HG02588 (cell line): ENCODE results near the gene SORL1-AS1.

Experiments
- ATAC-seq: cut with Tn5 transposase; IDR thresholded peaks from one replicate; pipeline ENCODE4 v1.9.1; 2021; ENCODE audit warnings: mild to moderate bottlenecking, moderate library complexity; ENCODE audit not compliant: unreplicated experiment

The SORL1-AS1 gene

DNA sequence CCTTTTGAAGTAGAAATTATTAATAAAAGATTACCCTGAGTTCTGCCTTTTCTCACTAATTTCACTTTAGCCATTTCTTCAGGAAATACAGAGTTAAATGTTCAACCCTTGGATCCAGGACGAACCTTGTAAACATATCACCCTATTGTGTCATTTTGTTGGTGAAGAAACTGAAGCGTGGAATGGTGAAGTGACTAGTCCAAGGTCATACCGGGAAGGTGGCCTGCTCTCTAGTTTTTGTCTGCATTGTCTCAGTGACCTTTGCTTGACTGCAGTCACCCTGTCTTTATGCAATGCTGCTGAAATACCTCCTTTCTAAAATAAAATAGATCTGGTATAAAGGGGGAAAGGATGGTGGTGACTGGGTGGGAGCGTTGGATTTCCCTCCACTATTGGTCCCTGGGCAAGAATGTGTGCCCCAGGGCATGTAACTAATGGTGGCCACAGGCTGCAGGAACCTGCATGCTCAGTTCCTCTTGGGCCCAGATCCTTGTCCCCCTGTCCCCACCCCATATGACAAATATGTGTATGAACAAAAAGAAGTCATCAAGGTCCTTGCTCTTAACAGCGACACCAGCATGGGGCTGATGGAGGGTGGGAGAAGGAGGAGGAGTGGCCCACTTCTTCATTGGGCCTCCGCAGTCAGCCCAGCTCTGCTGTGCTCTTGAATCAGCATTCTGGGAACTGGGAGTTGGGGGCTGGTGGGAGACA is 977 bp upstream of the SORL1-AS1 start:
- ATAC-seq, result no peak

DNA sequence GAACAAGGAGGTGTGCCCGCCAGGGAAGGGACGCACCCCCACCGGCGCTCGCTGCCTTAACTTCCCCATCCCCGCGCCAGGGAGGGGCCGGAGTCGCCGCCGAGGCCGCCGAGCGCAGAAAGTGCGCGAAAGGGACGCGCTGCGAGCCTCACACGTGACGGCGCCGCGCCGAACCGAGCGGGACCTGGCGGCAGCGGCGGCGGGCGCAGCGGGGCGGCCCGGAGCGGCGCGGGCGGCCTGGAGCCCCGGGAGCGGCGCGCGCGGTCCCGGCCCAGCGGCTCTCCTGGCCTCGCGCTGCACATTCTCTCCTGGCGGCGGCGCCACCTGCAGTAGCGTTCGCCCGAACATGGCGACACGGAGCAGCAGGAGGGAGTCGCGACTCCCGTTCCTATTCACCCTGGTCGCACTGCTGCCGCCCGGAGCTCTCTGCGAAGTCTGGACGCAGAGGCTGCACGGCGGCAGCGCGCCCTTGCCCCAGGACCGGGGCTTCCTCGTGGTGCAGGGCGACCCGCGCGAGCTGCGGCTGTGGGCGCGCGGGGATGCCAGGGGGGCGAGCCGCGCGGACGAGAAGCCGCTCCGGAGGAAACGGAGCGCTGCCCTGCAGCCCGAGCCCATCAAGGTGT is 670 bp downstream of the SORL1-AS1 start, which contains the start of gene SORL1:
TSS of gene SORL1 (plus strand) at position 329 of the 623 bp plus-strand sequence. CDS start at position 347, 18 bp downstream.
- ATAC-seq, result peak; percentile 58

DNA sequence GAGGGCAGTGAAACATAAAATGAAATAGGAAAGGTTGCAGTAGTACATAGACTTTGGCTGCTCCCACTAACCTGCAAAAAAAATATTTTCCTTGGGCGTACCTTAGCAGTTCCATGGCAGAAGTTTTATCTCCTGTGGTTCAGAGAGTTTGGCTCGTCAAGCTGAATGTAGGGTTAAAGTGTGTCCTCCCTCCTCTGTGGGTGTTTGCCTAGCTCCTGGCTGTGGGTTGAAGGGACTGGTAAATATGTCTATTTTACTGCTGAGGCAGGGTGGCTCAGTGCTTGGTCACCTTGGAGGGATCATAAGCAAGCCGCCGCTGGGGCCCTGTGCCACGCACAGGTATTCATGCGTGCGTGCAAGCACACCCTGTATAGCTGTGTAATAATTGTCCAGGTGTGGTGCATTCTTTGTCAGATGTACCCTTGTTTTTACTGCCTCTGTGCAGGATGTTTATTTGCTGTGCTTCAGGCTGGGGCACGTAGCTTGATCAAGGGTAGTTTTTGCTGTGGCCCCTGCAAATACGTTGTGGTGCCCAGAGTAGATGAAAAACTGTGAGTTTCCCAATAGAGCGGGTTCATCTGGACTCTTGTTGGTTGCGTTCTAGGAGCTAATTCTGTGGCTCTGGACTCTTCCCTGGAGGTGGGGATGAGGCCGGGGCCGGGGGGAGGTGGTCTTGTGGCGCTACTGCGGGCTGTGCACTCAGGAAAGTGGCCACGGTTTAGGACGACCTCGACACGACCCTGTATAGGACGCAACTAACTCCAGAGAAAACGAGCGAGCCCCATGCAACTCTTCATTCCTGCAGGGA is 1.4 kb downstream of the SORL1-AS1 start:
- peak; percentile 5 for ATAC-seq

DNA sequence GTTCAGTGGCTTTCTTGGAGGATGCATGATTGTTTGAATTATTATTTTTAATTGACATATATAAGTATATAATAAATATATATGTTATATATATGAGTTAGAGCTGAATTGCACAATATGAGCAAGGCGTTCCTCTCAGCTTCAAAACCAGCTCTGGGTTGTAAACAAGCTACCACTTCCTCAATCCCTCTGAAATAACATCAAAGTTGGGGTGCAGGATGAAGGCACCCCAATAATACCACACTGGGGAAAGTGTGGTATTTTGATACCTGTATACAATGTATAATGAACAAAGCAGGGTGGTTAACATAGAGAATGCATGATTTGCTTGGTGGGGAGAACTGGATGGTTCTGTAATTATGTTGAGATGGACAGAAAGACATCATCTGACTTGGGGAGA is 2.4 kb downstream of the SORL1-AS1 start:
- no peak for ATAC-seq

DNA sequence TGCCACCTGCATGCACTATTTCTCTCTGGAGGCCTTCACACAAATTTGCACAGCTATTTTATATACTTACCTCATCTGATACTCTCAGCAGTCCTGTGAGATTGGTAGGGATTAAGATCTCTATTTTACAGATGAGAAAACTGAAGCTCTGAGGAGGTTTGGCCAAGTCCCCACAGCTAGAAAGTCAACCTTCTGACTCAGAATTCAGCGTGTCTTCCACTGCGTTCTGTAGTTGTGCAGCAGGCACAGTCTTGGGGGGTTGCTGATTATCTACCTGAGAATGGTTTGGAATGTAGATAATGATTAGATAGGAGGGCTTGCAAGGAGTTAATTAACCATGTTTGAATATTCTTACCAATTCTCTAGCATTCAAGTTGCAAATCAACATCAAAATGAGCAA is 3.1 kb downstream of the SORL1-AS1 start:
- no peak for ATAC-seq

DNA sequence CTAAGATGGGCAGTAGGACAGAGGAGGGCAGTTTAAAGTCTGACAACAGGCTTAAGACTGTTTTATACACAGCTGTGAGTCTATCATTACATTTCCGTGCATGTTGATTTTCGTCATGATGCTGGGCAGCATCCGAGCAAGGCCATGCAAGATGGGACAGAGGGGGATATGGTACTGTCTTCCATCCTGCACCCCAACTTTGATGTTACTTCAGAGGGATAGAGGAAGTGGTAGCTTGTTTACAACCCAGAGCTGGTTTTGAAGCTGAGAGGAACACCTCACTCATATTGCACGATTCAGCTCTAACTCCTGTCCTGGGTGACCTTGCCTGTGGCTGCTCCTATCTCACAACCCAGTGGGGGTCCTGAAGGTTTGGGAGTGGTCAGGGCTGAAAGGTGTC is 3.6 kb downstream of the SORL1-AS1 start:
- no peak for ATAC-seq

DNA sequence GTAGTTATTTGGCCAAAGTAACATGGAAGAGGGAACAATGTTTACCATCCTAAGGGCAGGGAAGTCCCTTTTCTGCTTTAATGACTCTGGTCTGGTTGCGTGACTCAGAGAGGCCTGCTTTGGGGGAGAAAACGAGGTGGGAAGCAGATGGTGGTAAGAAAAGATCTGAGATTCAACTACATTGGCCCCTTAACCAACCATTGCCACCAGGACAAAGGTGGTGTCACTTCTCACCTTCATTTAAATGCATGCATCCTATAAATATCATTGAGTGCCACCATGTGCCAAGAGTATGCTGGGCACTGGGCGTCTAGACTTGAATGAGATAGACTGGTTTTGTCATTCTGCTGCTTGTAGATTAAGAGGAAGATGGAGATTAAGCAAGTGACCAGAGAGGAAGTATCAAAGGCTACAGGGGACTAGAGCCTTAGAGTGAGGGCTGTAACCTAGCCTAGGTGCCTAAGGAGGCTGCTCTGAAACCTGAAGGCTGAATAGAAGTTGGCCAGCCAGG is 4.3 kb downstream of the SORL1-AS1 start:
- ATAC-seq, result no peak

DNA sequence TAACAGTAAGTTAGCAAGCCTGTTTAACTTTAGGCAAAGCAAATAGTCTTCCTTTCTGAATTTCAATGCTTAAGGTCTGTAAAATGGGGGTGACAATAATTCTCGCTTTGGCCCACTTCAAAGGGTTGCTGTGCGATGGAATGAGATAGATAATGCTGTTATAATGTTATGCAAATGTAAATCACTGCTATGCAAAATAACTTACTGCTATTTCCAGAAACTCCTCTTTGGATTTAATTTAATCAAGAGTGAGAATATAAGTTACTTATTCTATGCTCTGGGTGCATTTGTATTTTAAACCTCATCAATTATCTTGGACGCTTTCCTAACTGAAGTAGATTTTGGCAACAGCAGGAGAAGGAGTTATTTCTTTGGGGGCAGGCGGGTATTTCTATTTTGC is 4.8 kb downstream of the SORL1-AS1 start:
- ATAC-seq, result no peak

DNA sequence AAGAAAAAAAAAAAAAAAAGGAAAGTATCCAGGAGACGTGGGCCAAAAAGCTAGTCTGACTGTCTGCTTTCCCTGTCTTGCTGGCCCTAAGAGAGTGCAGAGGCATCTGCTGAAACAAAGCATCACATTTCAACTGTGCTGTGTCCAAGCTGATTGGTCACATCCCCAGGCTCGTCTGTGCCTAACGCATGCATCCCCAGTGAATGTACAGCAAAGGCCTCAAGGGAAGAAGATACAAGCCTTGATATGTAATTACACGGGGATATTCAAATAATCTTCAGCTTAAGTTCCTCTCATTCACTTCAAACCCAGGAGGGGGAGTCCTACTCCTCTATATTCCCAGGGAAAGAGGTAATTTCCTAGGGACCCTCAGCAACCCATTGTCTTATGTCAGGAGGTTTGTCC is 6.0 kb downstream of the SORL1-AS1 start:
- no peak for ATAC-seq

DNA sequence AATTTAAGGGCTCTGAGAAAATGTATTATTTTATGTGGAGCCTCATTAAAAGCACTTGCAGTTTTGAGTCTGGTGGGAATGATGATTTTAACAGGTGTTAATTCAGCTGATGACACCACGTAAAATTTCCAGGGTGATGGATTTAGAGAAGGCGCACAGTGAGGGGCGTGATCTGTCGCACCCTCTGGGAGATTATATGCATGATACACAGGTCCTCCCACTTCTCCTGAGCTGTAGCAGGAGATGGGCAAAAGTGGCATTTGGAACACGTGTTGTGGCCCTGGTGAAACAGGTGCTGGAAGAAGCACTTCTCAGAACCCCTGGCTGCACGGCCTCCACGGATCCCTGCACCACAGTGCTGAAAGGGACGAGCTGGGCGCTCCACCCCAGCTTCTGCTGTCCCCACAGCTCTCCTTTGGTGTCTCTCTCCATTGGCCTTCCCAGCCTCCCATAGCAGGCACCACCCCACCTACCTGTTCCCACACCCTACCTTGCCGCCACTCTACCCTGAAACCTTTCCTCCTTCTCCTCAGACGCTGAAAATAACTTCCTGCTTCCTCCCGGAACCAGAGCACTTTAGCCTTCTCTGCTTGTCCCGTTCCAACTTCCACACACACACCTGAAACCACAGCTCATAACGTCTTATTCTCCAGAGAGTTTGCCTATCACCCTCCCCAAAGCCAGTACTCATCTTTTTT is 7.5 kb downstream of the SORL1-AS1 start:
- peak; percentile 5 for ATAC-seq

DNA sequence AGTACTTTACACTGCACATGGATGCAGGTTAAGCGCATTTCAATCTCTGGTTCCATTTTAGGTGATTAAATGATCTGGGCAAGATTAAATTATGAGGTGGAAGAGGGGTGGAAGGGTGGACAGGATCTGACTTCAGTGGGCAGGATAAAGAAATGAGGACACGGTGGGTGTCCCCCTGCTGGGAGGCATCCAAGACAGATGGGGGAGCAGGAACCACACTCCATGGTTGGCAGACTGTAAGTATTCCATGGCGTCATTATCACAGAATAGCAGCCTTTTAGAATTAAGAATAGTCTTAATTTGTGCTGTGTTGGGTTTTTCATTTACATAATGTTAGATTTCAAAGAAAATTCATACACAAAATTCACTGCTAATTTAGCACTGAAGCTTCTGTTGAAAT is 8.2 kb downstream of the SORL1-AS1 start:
- no peak for ATAC-seq

DNA sequence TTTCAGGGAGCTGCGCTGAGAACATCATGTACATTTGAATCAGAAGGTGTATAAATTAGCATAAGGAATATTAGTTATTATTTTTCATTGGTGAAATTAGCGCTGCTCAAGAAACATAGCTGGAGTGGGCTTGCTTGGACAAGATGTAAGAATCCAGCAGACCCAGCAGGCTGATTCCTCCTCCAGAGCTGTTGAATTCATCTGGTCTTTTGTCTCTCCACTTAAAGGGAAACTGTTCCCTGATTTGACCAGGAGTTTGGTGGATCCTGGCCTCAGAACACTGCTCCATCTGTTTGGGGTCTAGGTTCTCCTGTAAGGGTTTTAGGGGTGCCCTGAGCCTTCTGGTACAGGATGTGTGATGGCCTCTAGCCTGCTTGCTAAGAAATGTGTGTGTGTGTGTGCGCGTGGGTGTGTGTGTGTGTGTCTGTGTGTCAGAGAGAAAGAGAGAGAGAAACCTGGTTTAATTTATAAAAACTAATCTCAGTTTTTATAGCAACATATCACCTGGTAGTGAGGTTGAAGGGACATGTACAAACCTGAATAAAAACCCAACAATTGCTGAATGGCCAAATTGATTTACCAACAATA is 9.0 kb downstream of the SORL1-AS1 start:
- no peak for ATAC-seq

DNA sequence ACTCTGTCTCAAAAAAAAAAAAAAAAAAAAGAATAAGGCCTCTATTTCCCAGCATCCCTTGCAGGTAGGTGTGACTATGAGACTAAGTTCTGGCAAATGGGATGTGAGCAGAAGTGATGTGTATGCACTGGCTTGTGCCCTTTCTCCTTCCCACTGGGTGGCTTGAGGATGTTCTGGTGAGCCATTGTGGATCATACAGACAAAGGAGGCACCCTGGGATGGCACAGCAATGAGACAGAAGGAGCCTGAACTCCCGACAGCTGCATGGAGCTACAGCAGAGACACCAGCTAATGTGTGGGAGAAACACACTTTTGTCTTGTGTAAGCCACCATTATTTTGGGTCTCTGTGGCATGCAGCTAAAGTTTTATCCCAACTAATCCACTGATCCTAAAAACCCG is 11.2 kb downstream of the SORL1-AS1 start:
- ATAC-seq, result no peak

DNA sequence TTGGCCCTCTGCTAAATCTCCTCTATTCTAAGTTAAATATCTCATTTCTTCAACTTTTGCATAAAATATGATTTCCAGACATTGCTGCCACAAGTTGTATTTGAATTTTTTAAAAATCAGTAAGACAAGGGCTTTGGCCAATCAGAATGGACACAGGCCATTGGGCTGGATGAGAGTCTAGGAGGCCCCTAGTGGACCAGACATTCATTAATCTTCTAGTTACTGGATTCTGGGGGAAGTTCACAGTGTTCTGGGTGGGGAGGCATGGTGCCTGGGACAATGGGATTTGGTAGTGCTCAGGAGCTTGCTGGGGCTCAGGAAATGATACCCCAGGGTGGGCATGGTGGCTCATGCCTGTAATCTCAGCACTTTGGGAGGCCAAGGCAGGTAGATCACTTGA is 13.0 kb downstream of the SORL1-AS1 start:
- no peak for ATAC-seq

DNA sequence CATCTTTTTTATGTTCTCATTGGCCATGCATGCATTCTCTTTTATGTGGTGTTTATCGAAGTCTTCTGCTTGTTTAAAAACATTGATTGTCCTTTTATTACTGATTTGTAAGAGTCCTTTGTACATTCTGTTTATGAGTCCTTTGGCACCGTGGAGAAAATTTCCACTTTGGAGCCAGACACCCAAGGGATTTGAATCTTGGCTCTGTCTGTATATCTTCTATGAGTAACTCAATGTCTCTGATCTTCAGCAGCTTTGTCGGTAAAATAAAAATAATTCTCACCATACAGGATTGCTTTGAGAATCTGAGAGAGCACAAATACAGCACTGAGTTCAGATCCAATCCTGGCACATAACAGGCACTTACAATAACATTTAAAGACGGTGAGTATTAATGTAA is 13.4 kb downstream of the SORL1-AS1 start:
- no peak for ATAC-seq

DNA sequence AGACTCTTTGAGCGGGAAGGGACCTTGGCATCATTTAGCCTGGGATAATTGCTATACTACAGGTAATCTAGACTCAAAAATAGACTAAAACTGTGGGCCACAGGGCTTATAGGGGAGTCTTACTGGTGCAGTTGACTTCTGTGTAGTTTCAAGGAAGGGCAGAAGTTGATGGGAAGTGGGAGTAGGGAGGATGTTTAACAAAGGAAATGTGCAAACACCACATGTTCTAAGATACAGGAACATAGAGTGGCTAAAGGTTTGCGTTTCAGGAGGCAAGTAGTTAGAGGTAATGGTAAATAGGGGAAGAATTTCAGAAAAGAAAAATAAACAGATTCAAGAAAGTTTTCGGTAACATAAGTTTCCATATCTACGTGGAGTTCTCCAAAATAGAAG is 15.1 kb downstream of the SORL1-AS1 start:
- ATAC-seq, result no peak

DNA sequence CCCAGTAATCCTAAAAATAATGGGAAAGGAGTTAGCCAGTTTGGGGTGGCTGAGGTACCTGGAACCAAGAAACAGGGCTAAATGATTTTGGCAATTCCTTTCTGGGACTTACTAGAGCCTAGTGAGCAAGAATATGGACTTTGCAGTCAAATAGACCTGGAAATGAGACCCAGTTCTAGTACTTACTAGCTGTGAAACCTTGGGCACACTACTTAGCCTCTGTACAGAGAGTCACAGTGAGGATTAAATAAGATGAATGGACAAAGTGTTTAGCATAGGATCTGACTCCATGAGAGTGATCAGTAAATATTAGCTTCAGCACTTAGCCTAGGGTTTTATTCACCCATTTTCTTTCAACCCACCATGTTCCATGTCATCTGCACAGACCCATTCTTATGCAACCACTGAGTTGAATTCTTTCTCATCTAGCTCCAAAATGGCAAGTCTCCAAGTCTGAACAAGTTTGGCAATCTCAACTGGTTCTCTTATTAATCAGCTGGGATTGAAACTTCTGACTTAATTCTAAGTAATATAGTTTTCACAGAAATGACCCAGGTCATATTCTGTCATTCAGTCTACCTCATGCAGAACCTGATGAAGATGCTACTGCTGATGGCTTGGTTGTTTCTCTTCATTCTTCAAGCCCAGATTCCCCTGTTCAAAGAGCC is 15.6 kb downstream of the SORL1-AS1 start:
- ATAC-seq, result no peak

DNA sequence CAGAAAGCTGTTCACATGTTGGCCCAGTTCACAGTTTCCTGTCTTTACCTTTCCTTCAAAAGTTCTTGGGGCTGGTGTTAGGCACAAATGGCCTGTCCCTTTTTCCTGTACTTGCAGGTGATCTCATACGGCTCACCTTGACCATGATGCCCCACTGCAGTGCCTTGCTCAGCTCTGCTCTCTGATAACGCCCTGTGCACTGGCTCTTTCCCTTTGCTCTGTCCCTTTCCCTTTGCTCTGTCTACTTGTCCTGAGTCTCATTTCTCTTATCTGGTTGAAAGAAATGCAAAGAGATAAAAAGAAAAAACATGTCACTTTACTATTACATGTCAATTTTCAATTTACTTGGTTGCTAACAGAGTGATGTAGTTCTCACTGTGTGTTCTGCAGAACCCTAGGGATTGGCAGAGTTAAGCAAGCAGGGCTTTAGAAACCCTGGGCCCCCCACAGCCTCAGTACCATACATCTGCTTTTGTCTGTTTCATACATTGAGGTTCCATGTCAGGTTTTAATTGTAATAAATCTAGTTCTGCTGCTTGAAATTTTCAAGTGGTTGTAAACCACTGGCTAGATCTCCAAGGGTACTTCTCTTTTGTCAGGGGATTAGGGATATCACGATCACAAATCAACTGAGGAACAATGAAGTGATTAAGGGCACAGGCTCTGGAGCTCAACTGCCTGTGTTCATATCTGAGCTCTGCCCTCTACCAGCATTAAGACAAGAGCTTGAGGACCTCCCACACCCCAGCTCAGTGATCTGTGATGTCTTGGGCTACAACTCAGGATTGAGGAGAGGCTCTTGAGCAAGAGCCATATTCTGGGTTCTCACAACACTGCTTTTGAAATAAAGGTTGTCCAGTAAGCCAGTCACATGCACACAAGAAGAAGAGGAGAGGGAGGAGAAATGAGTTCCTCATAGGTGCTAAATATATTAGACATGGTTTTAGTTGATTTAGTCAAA is 16.9 kb downstream of the SORL1-AS1 start:
- no peak for ATAC-seq

DNA sequence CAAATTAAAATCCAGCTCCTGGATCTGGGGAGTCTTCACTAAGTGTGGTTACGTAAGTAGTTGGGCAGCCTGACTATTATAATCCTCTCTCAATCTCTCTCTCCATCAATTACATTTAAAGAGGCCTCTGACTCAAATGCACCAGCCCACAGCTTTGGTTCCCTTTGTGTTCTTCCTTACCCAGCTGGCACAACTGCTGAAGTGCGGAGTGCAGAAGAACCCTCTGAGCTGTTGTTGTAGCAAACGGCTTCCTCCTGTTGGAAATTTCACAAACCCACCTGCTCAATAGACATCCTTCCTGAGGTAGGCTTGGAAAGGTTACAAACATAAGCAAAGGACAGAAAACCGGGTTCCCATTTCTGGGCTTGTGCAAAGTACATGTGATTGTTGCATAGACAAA is 17.6 kb downstream of the SORL1-AS1 start:
- ATAC-seq, result no peak
